ENCODE results near the gene ZP1. TPM values are rescaled to one million over a fixed set of nuclear protein-coding genes. Genes with fewer than 3 reads are reported as not detected.

Gene ZP1
- total and polyA plus RNA-seq, 2 of the 8 experiments (the other 6 are each of a cell fraction or from before 2014, with no cell fraction given), result not detected

DNA sequence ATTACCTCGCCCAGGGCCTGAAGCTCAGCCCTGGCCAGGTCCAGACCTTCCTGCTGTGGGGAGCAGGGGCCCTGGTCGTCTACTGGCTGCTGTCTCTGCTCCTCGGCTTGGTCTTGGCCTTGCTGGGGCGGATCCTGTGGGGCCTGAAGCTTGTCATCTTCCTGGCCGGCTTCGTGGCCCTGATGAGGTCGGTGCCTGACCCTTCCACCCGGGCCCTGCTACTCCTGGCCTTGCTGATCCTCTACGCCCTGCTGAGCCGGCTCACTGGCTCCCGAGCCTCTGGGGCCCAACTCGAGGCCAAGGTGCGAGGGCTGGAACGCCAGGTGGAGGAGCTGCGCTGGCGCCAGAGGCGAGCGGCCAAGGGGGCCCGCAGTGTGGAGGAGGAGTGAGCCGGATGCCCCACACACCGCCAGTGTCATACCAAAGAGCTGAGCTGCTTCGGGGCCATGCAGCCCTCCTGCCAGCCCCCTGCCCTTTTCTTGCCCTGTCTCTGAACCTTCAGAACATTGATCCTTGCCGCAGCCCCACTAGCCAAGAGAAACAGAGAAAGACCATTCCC lies 54.5 kb downstream of the ZP1 start:
- Histone ChIP-seq H4K20me1 (replicated peaks in 1 of 2; ENCODE audit: control insufficient read depth in 1 of 2, insufficient read depth in 2 of 2, low read length in 2 of 2) (peaks cover 7 to 16% of the 10 kb centered on the region in 2 experiments), H3K79me1 (ENCODE audit: low read depth, low read length) (peaks cover 9% of the 10 kb centered on the region), H3K23ac (ENCODE audit: insufficient read length) (no peak overlapping the region), H3K56ac (replicated peaks; ENCODE audit: insufficient read length, low read depth, low read length) (no peak overlapping the region), H4K91ac (replicated peaks; ENCODE audit: insufficient read length, low read length) (no peak overlapping the region), H2AK5ac (ENCODE audit: low read depth, low read length) (no peak overlapping the region), H4K5ac (ENCODE audit: insufficient read length, low read depth, low read length) (no peak overlapping the region), H3K23me2 (ENCODE audit: low read depth, low read length) (peaks cover 11% of the 10 kb centered on the region; the same call in 1 of the 2 replicates), H3K79me2 (ENCODE audit: control insufficient read depth in 1 of 2, insufficient read depth in 2 of 2, low read length in 2 of 2) (peaks cover 1 to 18% of the 10 kb centered on the region in 2 experiments), H3K4me2 (ENCODE audit: insufficient read depth in 1 of 2, low read depth in 2 of 2, low read length in 2 of 2) (no peak overlapping the region), H3K9ac (replicated peaks in 1 of 4; ENCODE audit: extremely low read depth in 1 of 4, low read depth in 3 of 4, low read length in 3 of 4) (no peak overlapping the region), H2BK20ac (ENCODE audit: low read length) (no peak overlapping the region), H3K9me3 (ENCODE audit: insufficient read depth in 2 of 2, low read depth in 1 of 2, low read length in 1 of 2) (no peaks in the 10 kb centered on the region), H3K4me3 (ENCODE audit: extremely low read depth in 1 of 4, insufficient read depth in 2 of 4, low read depth in 3 of 4, low read length in 4 of 4) (no peak overlapping the region), H3K18ac (ENCODE audit: extremely low read depth, low read length) (no peak overlapping the region), H4K8ac (ENCODE audit: extremely low read depth, insufficient read depth, low read length) (no peak overlapping the region; the same call in 1 of the 2 replicates), H2BK120ac (replicated peaks; ENCODE audit: low read depth, low read length) (no peak overlapping the region), H2BK12ac (ENCODE audit: low read depth, low read length) (no peak overlapping the region), H3K4ac (replicated peaks; ENCODE audit: insufficient read length, low read depth, low read length) (no peak overlapping the region), H3K14ac (ENCODE audit: insufficient read length) (no peak overlapping the region), H2AFZ (ENCODE audit: low read length) (no peak overlapping the region), H3K27ac (ENCODE audit: low read depth, low read length) (no peak overlapping the region), H3K4me1 (replicated peaks in 1 of 4; ENCODE audit: control insufficient read depth in 3 of 4, insufficient read depth in 4 of 4, low read length in 3 of 4) (peaks cover 6 to 14% (median 6%) of the 10 kb centered on the region in 4 experiments), H3K27me3 (replicated peaks in 1 of 4; ENCODE audit: control insufficient read depth in 3 of 4, extremely low read depth in 1 of 4, insufficient read depth in 3 of 4, low read length in 3 of 4) (peaks cover 0 to 3% (median 0%) of the 10 kb centered on the region in 4 experiments; a peak in 1 of 7 replicates), H2BK15ac (ENCODE audit: low read length) (no peak overlapping the region), H2BK5ac (ENCODE audit: low read depth, low read length) (no peak overlapping the region), H3K36me3 (ENCODE audit: control insufficient read depth in 2 of 4, insufficient read depth in 4 of 4, low read length in 3 of 4) (peaks cover 3 to 14% (median 9%) of the 10 kb centered on the region in 4 experiments; a peak in 5 of 8 replicates)
- ChIA-PET POLR2A (ENCODE audit: partially characterized antibody) (interaction anchor here (0.5 to 5.7 kb wide), 3 partner anchors 8 to 45 kb away, joined by 3 to 26 read pairs (median 4); partner anchors contain the start of gene TMEM109), CTCF (ENCODE audit: partially characterized antibody) (interaction anchor here (0.9 to 1.4 kb wide), 8 partner anchors 10 to 218 kb away, joined by 3 to 4 read pairs (median 3); no protein-coding TSS in a partner anchor)
- FAIRE-seq, result no peak
- TF ChIP-seq TAF7 (optimal IDR thresholded peaks at IDR 0.05; ENCODE audit: borderline replicate concordance, low read depth, low read length) (no peak), MAFK (IDR thresholded peaks at IDR 0.05; ENCODE audit: low read depth, low read length) (no peak), ASH2L (IDR thresholded peaks at IDR 0.05; ENCODE audit: low read length) (no peak), PHF8 (conservative IDR thresholded peaks at IDR 0.05; ENCODE audit: low read depth, low read length) (no peak), TBP (IDR thresholded peaks at IDR 0.05; ENCODE audit: low read depth, low read length) (no peak), CHD2 (IDR thresholded peaks at IDR 0.05; ENCODE audit: low read length) (no peak)
- no peak for DNase-seq (ENCODE audit: low read depth in 1 of 2, low spot score in 2 of 2)
- 87% methylated on average over 19 of the region's 23 CpGs; no CpG with 5 or more reads in 1 of the 2 experiments for WGBS, 2 experiments (ENCODE audit: extremely low coverage in 1 of 2, insufficient coverage in 1 of 2, insufficient read length in 1 of 2, insufficient replicate concordance in 2 of 2, low coverage in 1 of 2, low lambda C conversion rate in 2 of 2, missing lambda C conversion rate in 1 of 2)
